ENCODE measurements around the gene MAN1C1.

Gene MAN1C1

GRCh38 chr1:25619101-25619890, 2.7 kb downstream of the MAN1C1 start:
- H3K27ac ChIP-seq (ENCODE audit: low read length): no peak overlapping the region
- H3K9ac ChIP-seq (ENCODE audit: low read length): no peak overlapping the region
- H3K4me1 ChIP-seq (ENCODE audit: control insufficient read depth, low read depth, low read length): peaks cover 22% of the 10 kb centered on the region
- H3K36me3 ChIP-seq (ENCODE audit: control insufficient read depth, low read depth, low read length): no peaks in the 10 kb centered on the region
- H3K27me3 ChIP-seq (ENCODE audit: control insufficient read depth, insufficient read depth, low read length): peaks cover 33% of the 10 kb centered on the region
- H3K9me3 ChIP-seq (ENCODE audit: control insufficient read depth, low read depth, low read length): no peaks in the 10 kb centered on the region
- no peak overlapping the region for H3K4me3 ChIP-seq (ENCODE audit: low read length)

GRCh38 chr1:25620211-25620610, 3.6 kb downstream of the MAN1C1 start:
- Histone ChIP-seq H3K9ac (ENCODE audit: low read length) (no peak overlapping the region), H3K36me3 (ENCODE audit: control insufficient read depth, low read depth, low read length) (no peaks in the 10 kb centered on the region), H3K27ac (ENCODE audit: low read length) (no peak overlapping the region), H3K9me3 (ENCODE audit: control insufficient read depth, low read depth, low read length) (no peaks in the 10 kb centered on the region), H3K4me3 (ENCODE audit: low read length) (no peak overlapping the region), H3K27me3 (ENCODE audit: control insufficient read depth, insufficient read depth, low read length) (peaks cover 23% of the 10 kb centered on the region), H3K4me1 (ENCODE audit: control insufficient read depth, low read depth, low read length) (peaks cover 22% of the 10 kb centered on the region)

- Histone ChIP-seq H3K36me3 (ENCODE audit: control insufficient read depth, low read depth, low read length) (no peaks in the 10 kb centered on the region), H3K27ac (ENCODE audit: low read length) (no peak overlapping the region), H3K27me3 (ENCODE audit: control insufficient read depth, insufficient read depth, low read length) (peaks cover 17% of the 10 kb centered on the region), H3K9me3 (ENCODE audit: control insufficient read depth, low read depth, low read length) (no peaks in the 10 kb centered on the region), H3K9ac (ENCODE audit: low read length) (no peak overlapping the region), H3K4me3 (ENCODE audit: low read length) (no peak overlapping the region), H3K4me1 (ENCODE audit: control insufficient read depth, low read depth, low read length) (peaks cover 18% of the 10 kb centered on the region)
Observed at GRCh38 chr1:25620701-25621350, 4.2 kb downstream of the MAN1C1 start.

- peaks cover 18% of the 10 kb centered on the region for H3K4me1 ChIP-seq (ENCODE audit: control insufficient read depth, low read depth, low read length)
- no peak overlapping the region for H3K9ac ChIP-seq (ENCODE audit: low read length)
- peaks cover 17% of the 10 kb centered on the region for H3K27me3 ChIP-seq (ENCODE audit: control insufficient read depth, insufficient read depth, low read length)
- H3K9me3 ChIP-seq (ENCODE audit: control insufficient read depth, low read depth, low read length): no peaks in the 10 kb centered on the region
- H3K4me3 ChIP-seq (ENCODE audit: low read length): no peak overlapping the region
- H3K27ac ChIP-seq (ENCODE audit: low read length): no peak overlapping the region
- H3K36me3 ChIP-seq (ENCODE audit: control insufficient read depth, low read depth, low read length): no peaks in the 10 kb centered on the region
Observed at GRCh38 chr1:25621876-25622275, 5.3 kb downstream of the MAN1C1 start.

- Histone ChIP-seq H3K4me1 (ENCODE audit: control insufficient read depth, low read depth, low read length) (peaks cover 18% of the 10 kb centered on the region), H3K9ac (ENCODE audit: low read length) (no peak overlapping the region), H3K27ac (ENCODE audit: low read length) (no peak overlapping the region), H3K36me3 (ENCODE audit: control insufficient read depth, low read depth, low read length) (no peaks in the 10 kb centered on the region), H3K9me3 (ENCODE audit: control insufficient read depth, low read depth, low read length) (no peaks in the 10 kb centered on the region), H3K27me3 (ENCODE audit: control insufficient read depth, insufficient read depth, low read length) (peaks cover 15% of the 10 kb centered on the region), H3K4me3 (ENCODE audit: low read length) (no peak overlapping the region)
Observed at GRCh38 chr1:25622531-25622930, 5.9 kb downstream of the MAN1C1 start.

GRCh38 chr1:25623007-25623406, 6.4 kb downstream of the MAN1C1 start:
- Histone ChIP-seq H3K9ac (ENCODE audit: low read length) (no peak overlapping the region), H3K27me3 (ENCODE audit: control insufficient read depth, insufficient read depth, low read length) (peaks cover 11% of the 10 kb centered on the region), H3K4me1 (ENCODE audit: control insufficient read depth, low read depth, low read length) (peaks cover 18% of the 10 kb centered on the region), H3K36me3 (ENCODE audit: control insufficient read depth, low read depth, low read length) (no peaks in the 10 kb centered on the region), H3K9me3 (ENCODE audit: control insufficient read depth, low read depth, low read length) (no peaks in the 10 kb centered on the region), H3K4me3 (ENCODE audit: low read length) (no peak overlapping the region), H3K27ac (ENCODE audit: low read length) (no peak overlapping the region)

GRCh38 chr1:25623731-25624130, 7.1 kb downstream of the MAN1C1 start:
- Histone ChIP-seq H3K4me3 (ENCODE audit: low read length) (no peak overlapping the region), H3K4me1 (ENCODE audit: control insufficient read depth, low read depth, low read length) (peaks cover 13% of the 10 kb centered on the region), H3K27ac (ENCODE audit: low read length) (no peak overlapping the region), H3K36me3 (ENCODE audit: control insufficient read depth, low read depth, low read length) (no peaks in the 10 kb centered on the region), H3K9me3 (ENCODE audit: control insufficient read depth, low read depth, low read length) (no peaks in the 10 kb centered on the region), H3K27me3 (ENCODE audit: control insufficient read depth, insufficient read depth, low read length) (peaks cover 3% of the 10 kb centered on the region), H3K9ac (ENCODE audit: low read length) (no peak overlapping the region)

- H3K27ac ChIP-seq (ENCODE audit: low read length): no peak overlapping the region
Observed at GRCh38 chr1:25624156-25624555, 7.6 kb downstream of the MAN1C1 start.

GRCh38 chr1:25624604-25625003, 8.0 kb downstream of the MAN1C1 start:
- no peaks in the 10 kb centered on the region for H3K27me3 ChIP-seq (ENCODE audit: control insufficient read depth, insufficient read depth, low read length)
- H3K9ac ChIP-seq (ENCODE audit: low read length): no peak overlapping the region
- H3K4me3 ChIP-seq (ENCODE audit: low read length): no peak overlapping the region
- H3K9me3 ChIP-seq (ENCODE audit: control insufficient read depth, low read depth, low read length): no peaks in the 10 kb centered on the region
- no peak overlapping the region for H3K27ac ChIP-seq (ENCODE audit: low read length)
- peaks cover 5% of the 10 kb centered on the region for H3K4me1 ChIP-seq (ENCODE audit: control insufficient read depth, low read depth, low read length)
- no peaks in the 10 kb centered on the region for H3K36me3 ChIP-seq (ENCODE audit: control insufficient read depth, low read depth, low read length)

More at GRCh38 chr1:25624156-25624555, 7.6 kb downstream of the MAN1C1 start:
- Histone ChIP-seq H3K4me3 (ENCODE audit: low read length) (no peak overlapping the region), H3K4me1 (ENCODE audit: control insufficient read depth, low read depth, low read length) (peaks cover 10% of the 10 kb centered on the region), H3K9me3 (ENCODE audit: control insufficient read depth, low read depth, low read length) (no peaks in the 10 kb centered on the region), H3K9ac (ENCODE audit: low read length) (no peak overlapping the region), H3K36me3 (ENCODE audit: control insufficient read depth, low read depth, low read length) (no peaks in the 10 kb centered on the region), H3K27me3 (ENCODE audit: control insufficient read depth, insufficient read depth, low read length) (no peaks in the 10 kb centered on the region)

GRCh38 chr1:25626018-25626417, 9.4 kb downstream of the MAN1C1 start:
- Histone ChIP-seq H3K4me1 (ENCODE audit: control insufficient read depth, low read depth, low read length) (no peaks in the 10 kb centered on the region), H3K27ac (ENCODE audit: low read length) (no peak overlapping the region), H3K9ac (ENCODE audit: low read length) (no peak overlapping the region), H3K36me3 (ENCODE audit: control insufficient read depth, low read depth, low read length) (no peaks in the 10 kb centered on the region), H3K9me3 (ENCODE audit: control insufficient read depth, low read depth, low read length) (no peaks in the 10 kb centered on the region), H3K4me3 (ENCODE audit: low read length) (no peak overlapping the region), H3K27me3 (ENCODE audit: control insufficient read depth, insufficient read depth, low read length) (no peaks in the 10 kb centered on the region)

GRCh38 chr1:25628741-25629421, 12.3 kb downstream of the MAN1C1 start:
- H3K27ac ChIP-seq (ENCODE audit: low read length): no peak overlapping the region
- no peak overlapping the region for H3K9ac ChIP-seq (ENCODE audit: low read length)
- no peaks in the 10 kb centered on the region for H3K36me3 ChIP-seq (ENCODE audit: control insufficient read depth, low read depth, low read length)
- no peaks in the 10 kb centered on the region for H3K4me1 ChIP-seq (ENCODE audit: control insufficient read depth, low read depth, low read length)
- no peaks in the 10 kb centered on the region for H3K9me3 ChIP-seq (ENCODE audit: control insufficient read depth, low read depth, low read length)
- no peaks in the 10 kb centered on the region for H3K27me3 ChIP-seq (ENCODE audit: control insufficient read depth, insufficient read depth, low read length)
- H3K4me3 ChIP-seq (ENCODE audit: low read length): no peak overlapping the region
